ENCODE measurements around the gene ILDR2.

ILDR2 gene

DNA sequence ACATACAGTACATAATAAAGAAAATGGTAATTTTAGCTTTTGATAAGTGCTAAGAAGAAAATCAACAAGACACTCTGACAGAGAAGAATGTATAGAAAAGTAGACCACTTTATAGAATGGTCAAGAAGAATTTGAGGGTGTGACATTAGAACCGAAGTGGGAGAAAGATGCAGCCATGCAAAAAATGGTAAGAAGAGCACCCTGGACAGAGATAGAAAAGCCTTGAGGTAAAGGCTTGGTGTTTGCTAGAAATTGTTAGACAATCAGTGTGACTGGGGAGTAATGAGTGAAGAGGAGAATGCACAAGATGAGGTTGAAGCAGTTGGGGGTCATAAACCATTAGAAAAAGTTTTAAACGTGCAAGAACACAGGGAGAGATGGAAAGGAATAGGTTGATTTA, 37.2 kb upstream of the ILDR2 start:
- DNase-seq (ENCODE audit: low read depth in 1 of 2, low spot score in 1 of 2), result no peak
- H3K27ac ChIP-seq (replicated peaks), result no peak overlapping the region
- H3K27me3 ChIP-seq (ENCODE audit: insufficient read depth, poor library complexity, severe bottlenecking), result no peaks in the 10 kb centered on the region
- no peak overlapping the region for H3K4me3 ChIP-seq (replicated peaks; ENCODE audit: insufficient read depth, low read length)
- TF ChIP-seq, protein P1, sequence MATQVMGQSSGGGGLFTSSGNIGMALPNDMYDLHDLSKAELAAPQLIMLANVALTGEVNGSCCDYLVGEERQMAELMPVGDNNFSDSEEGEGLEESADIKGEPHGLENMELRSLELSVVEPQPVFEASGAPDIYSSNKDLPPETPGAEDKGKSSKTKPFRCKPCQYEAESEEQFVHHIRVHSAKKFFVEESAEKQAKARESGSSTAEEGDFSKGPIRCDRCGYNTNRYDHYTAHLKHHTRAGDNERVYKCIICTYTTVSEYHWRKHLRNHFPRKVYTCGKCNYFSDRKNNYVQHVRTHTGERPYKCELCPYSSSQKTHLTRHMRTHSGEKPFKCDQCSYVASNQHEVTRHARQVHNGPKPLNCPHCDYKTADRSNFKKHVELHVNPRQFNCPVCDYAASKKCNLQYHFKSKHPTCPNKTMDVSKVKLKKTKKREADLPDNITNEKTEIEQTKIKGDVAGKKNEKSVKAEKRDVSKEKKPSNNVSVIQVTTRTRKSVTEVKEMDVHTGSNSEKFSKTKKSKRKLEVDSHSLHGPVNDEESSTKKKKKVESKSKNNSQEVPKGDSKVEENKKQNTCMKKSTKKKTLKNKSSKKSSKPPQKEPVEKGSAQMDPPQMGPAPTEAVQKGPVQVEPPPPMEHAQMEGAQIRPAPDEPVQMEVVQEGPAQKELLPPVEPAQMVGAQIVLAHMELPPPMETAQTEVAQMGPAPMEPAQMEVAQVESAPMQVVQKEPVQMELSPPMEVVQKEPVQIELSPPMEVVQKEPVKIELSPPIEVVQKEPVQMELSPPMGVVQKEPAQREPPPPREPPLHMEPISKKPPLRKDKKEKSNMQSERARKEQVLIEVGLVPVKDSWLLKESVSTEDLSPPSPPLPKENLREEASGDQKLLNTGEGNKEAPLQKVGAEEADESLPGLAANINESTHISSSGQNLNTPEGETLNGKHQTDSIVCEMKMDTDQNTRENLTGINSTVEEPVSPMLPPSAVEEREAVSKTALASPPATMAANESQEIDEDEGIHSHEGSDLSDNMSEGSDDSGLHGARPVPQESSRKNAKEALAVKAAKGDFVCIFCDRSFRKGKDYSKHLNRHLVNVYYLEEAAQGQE (IDR thresholded peaks at IDR 0.05; ENCODE audit: insufficient replicate concordance, low read depth), result peak; percentile 56
- TF ChIP-seq SPI1 (IDR thresholded peaks at IDR 0.05; ENCODE audit: borderline replicate concordance, low read depth), result no peak

DNA sequence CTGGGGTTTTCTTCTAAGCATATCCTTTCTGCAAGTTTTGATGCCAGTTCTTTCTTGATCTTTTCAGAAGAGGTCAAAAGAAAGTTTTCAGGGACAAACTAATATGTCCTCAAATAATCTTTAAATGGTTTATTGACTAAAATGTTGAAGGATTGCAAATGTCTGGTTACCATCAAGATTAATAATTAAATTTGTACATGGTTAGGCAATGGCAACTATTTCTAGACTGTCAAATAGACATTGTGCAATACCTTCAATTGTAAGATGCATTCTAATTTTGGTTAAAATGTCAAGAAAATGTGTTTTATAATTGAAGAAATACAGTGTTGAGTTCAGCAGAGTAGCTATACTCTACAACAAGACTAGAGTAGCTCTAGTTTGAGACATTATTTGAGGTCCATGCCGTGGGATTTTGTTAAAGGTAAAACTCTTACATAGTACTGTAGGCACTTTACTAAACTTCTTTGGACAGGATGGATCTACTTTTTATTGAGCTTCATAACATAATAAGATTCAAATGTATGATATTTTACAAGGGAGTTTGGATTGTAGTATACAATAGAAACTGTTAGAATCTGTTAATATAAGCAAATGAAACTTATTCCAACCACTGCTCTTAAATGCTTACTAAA, 36.3 kb upstream of the ILDR2 start:
- no peak for DNase-seq (ENCODE audit: low read depth in 1 of 2, low spot score in 1 of 2)
- Histone ChIP-seq H3K27ac (replicated peaks) (no peak overlapping the region), H3K27me3 (ENCODE audit: insufficient read depth, poor library complexity, severe bottlenecking) (no peaks in the 10 kb centered on the region), H3K4me3 (replicated peaks; ENCODE audit: insufficient read depth, low read length) (no peak overlapping the region)
- no peak for TF ChIP-seq SPI1 (IDR thresholded peaks at IDR 0.05; ENCODE audit: borderline replicate concordance, low read depth)
- TF ChIP-seq GABPA (IDR thresholded peaks at IDR 0.05; ENCODE audit: low read depth), result no peak
- no peak for TF ChIP-seq POLR2AphosphoS5 (IDR thresholded peaks at IDR 0.05; ENCODE audit: low read depth)
- TF ChIP-seq, protein P2, sequence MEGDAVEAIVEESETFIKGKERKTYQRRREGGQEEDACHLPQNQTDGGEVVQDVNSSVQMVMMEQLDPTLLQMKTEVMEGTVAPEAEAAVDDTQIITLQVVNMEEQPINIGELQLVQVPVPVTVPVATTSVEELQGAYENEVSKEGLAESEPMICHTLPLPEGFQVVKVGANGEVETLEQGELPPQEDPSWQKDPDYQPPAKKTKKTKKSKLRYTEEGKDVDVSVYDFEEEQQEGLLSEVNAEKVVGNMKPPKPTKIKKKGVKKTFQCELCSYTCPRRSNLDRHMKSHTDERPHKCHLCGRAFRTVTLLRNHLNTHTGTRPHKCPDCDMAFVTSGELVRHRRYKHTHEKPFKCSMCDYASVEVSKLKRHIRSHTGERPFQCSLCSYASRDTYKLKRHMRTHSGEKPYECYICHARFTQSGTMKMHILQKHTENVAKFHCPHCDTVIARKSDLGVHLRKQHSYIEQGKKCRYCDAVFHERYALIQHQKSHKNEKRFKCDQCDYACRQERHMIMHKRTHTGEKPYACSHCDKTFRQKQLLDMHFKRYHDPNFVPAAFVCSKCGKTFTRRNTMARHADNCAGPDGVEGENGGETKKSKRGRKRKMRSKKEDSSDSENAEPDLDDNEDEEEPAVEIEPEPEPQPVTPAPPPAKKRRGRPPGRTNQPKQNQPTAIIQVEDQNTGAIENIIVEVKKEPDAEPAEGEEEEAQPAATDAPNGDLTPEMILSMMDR (IDR thresholded peaks at IDR 0.05; ENCODE audit: insufficient read depth, low read length), result no peak
- TF ChIP-seq, protein P1 (IDR thresholded peaks at IDR 0.05; ENCODE audit: insufficient replicate concordance, low read depth), result no peak

DNA sequence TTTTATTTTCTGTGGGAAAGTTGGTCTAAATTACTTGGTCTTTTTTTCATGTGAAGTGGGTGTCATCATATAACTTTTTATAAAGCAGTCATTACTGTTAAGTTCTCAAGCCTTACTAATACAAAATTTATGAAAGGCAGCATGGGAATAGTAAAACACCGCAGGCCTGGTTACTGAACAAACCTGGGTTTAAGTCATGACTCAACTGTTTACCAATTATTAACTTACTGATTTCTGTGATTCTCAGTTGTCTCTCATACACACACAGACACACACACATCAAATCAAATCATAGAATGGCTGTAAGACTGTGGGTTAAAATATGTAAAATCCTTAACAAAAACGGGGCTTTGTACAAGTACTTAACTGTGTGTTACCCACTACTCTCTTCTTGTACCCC, 28.4 kb upstream of the ILDR2 start:
- H3K27ac ChIP-seq (replicated peaks), result no peak overlapping the region
- no peak for DNase-seq (ENCODE audit: low read depth in 1 of 2, low spot score in 1 of 2)
- H3K27me3 ChIP-seq (ENCODE audit: insufficient read depth, poor library complexity, severe bottlenecking), result no peaks in the 10 kb centered on the region
- TF ChIP-seq POLR2AphosphoS5 (IDR thresholded peaks at IDR 0.05; ENCODE audit: low read depth), result no peak
- TF ChIP-seq GABPA (IDR thresholded peaks at IDR 0.05; ENCODE audit: low read depth), result no peak
- TF ChIP-seq, protein P1 (IDR thresholded peaks at IDR 0.05; ENCODE audit: insufficient replicate concordance, low read depth), result no peak
- TF ChIP-seq SPI1 (IDR thresholded peaks at IDR 0.05; ENCODE audit: borderline replicate concordance, low read depth), result no peak
- TF ChIP-seq, protein P2 (IDR thresholded peaks at IDR 0.05; ENCODE audit: insufficient read depth, low read length), result no peak
- no peak overlapping the region for H3K4me3 ChIP-seq (replicated peaks; ENCODE audit: insufficient read depth, low read length)
